Measurements from ENCODE around the gene GBP1. TPM values are rescaled to one million over a fixed set of nuclear protein-coding genes. Genes with fewer than 3 reads are reported as not detected.
"Not testable (repeated sequence)": the region's sequence is repeated elsewhere in the genome, so short reads cannot be mapped to it uniquely, and the experiment has no call there.

Gene GBP1
- 4.1 and 4.9 TPM in 2 replicates for total RNA-seq (2014; rRNA removed; shearing (Covaris generic))
- polyA plus RNA-seq (2014; cell fraction: nucleus; rRNA removed): 2.3 and 3.0 TPM in 2 replicates

GRCh38 chr1:89065079-89065868, at the start of gene GBP1:
GBP1 (minus strand) TSS chr1:89065208; CDS start chr1:89063234, 1,974 bp downstream.
- peak; percentile 6 for DNase-seq (ENCODE audit: extremely low read depth, low read depth)

- DNase-seq (ENCODE audit: extremely low read depth, low read depth): no peak
Measured at GRCh38 chr1:89114662-89115061, 49.7 kb upstream of the GBP1 start.

GRCh38 chr1:89112871-89113613, 48.0 kb upstream of the GBP1 start:
- DNase-seq (ENCODE audit: extremely low read depth, low read depth): no peak

- no peak for DNase-seq (ENCODE audit: extremely low read depth, low read depth)
Measured at GRCh38 chr1:89104687-89105086, 39.7 kb upstream of the GBP1 start.

- DNase-seq (ENCODE audit: extremely low read depth, low read depth): no peak
Measured at GRCh38 chr1:89104147-89104546, 39.1 kb upstream of the GBP1 start.

GRCh38 chr1:89102021-89102420, 37.0 kb upstream of the GBP1 start:
- no peak for DNase-seq (ENCODE audit: extremely low read depth, low read depth)

- no peak for DNase-seq (ENCODE audit: extremely low read depth, low read depth)
Measured at GRCh38 chr1:89100412-89100811, 35.4 kb upstream of the GBP1 start.

- no peak for DNase-seq (ENCODE audit: extremely low read depth, low read depth)
Measured at GRCh38 chr1:89098857-89099256, 33.8 kb upstream of the GBP1 start.

GRCh38 chr1:89095737-89096136, 30.7 kb upstream of the GBP1 start:
- no peak for DNase-seq (ENCODE audit: extremely low read depth, low read depth)

- DNase-seq (ENCODE audit: extremely low read depth, low read depth): no peak
Measured at GRCh38 chr1:89089962-89090361, 25.0 kb upstream of the GBP1 start.

- DNase-seq (ENCODE audit: extremely low read depth, low read depth): no peak
Measured at GRCh38 chr1:89088572-89088971, 23.6 kb upstream of the GBP1 start.

GRCh38 chr1:89087241-89087640, 22.2 kb upstream of the GBP1 start:
- no peak for DNase-seq (ENCODE audit: extremely low read depth, low read depth)

- peak; percentile 23 for DNase-seq (ENCODE audit: extremely low read depth, low read depth)
Measured at GRCh38 chr1:89085781-89086180, 20.8 kb upstream of the GBP1 start.

GRCh38 chr1:89081005-89081404, 16.0 kb upstream of the GBP1 start:
- no peak for DNase-seq (ENCODE audit: extremely low read depth, low read depth)

- DNase-seq (ENCODE audit: extremely low read depth, low read depth): not testable (repeated sequence)
Measured at GRCh38 chr1:89080068-89080467, 15.1 kb upstream of the GBP1 start.

- not testable (repeated sequence) for DNase-seq (ENCODE audit: extremely low read depth, low read depth)
Measured at GRCh38 chr1:89072466-89073065, 7.6 kb upstream of the GBP1 start.

- DNase-seq (ENCODE audit: extremely low read depth, low read depth): no peak
Measured at GRCh38 chr1:89070509-89070908, 5.5 kb upstream of the GBP1 start.

GRCh38 chr1:89069951-89070350, 4.9 kb upstream of the GBP1 start:
- DNase-seq (ENCODE audit: extremely low read depth, low read depth): no peak

- no peak for DNase-seq (ENCODE audit: extremely low read depth, low read depth)
Measured at GRCh38 chr1:89068291-89068690, 3.3 kb upstream of the GBP1 start.

- DNase-seq (ENCODE audit: extremely low read depth, low read depth): no peak
Measured at GRCh38 chr1:89064632-89065031, 376 bp downstream of the GBP1 start.

- DNase-seq (ENCODE audit: extremely low read depth, low read depth): no peak
Measured at GRCh38 chr1:89063094-89063493, 1.9 kb downstream of the GBP1 start.
